Breast epithelium (tissue), 4 donors: ENCODE measurements around the gene TNFRSF18. TPM values are rescaled to one million over a fixed set of nuclear protein-coding genes. Genes with fewer than 3 reads are reported as not detected.
A peak's percentile ranks its signal among the peaks of the same experiment; 100 is the strongest.

Source experiments
- DNase-seq, 2 donors: peaks; one replicate each; pipeline ENCODE4 v3.0.0-alpha.2; 2019; ENCODE audit warnings: low spot score in 2 of 2
- H3K27ac ChIP-seq, 2 donors: fragments of 200-600 bp; sonication (generic) in 1 of 2; one replicate each; pipeline ENCODE4 v1.5.1; 2016 to 2019; ENCODE audit warnings: mild to moderate bottlenecking in 1 of 2
- H3K27me3 ChIP-seq, 2 donors: fragments of 200-600 bp; sonication (generic) in 1 of 2; one replicate each; pipeline versions ENCODE4 v1.5.1 to v1.6.0; 2017 to 2019; ENCODE audit warnings: control low read depth in 1 of 2, mild to moderate bottlenecking in 1 of 2
- H3K36me3 ChIP-seq: fragments of 200-600 bp; one replicate; pipeline ENCODE4 v1.5.1; 2019
- H3K4me1 ChIP-seq, 2 donors: fragments of 200-600 bp; sonication (generic); one replicate each; pipeline ENCODE4 v1.5.1; 2016 to 2019; ENCODE audit warnings: control low read depth in 1 of 2
- H3K4me3 ChIP-seq, 3 donors: fragments of 200-600 bp; sonication (generic); 1 replicate in 2 of 3; 2 replicates in 1 of 3; pipeline ENCODE4 v1.5.1; 2016 to 2019; ENCODE audit warnings: mild to moderate bottlenecking in 3 of 3, moderate library complexity in 2 of 3
- H3K9me3 ChIP-seq, 2 donors: fragments of 200-600 bp; sonication (generic) in 1 of 2; one replicate each; pipeline ENCODE4 v1.5.1; 2016 to 2019; ENCODE audit warnings: control low read depth in 1 of 2
- CTCF ChIP-seq, 3 donors: fragments of 450-650 bp; IDR thresholded peaks; one replicate each; pipeline ENCODE4 v1.5.1; 2016 to 2017; ENCODE audit warnings: antibody characterized with exemption in 3 of 3, mild to moderate bottlenecking in 3 of 3, moderate library complexity in 3 of 3
- POLR2A ChIP-seq: fragments of 450-650 bp; IDR thresholded peaks from one replicate; pipeline ENCODE4 v1.6.1; 2016; ENCODE audit warnings: antibody characterized with exemption, mild to moderate bottlenecking, moderate library complexity
- POLR2AphosphoS5 ChIP-seq, 3 donors: sonication (generic); formaldehyde crosslinking; IDR thresholded peaks; one replicate each; pipeline ENCODE4 v1.6.1; 2017; ENCODE audit warnings: antibody characterized with exemption in 3 of 3
- intact Hi-C: fragments of 100-400 bp; cut with DNase I; formaldehyde crosslinking; loops from one replicate; pipeline ENCODE4 v1.15.1; 2023; ENCODE audit warnings: low total_unique reads
- total RNA-seq, 3 donors: library from RNA; depleted of rRNA; stranded (reverse); fragments of >200 nt; gene quantifications; one replicate each; pipeline ENCODE4 v1.1.0, GENCODE V29; 2016

Gene TNFRSF18
- 1 to 10 TPM in 2 of 3 donors, not detected in 1; 1.9 to 5.9 TPM for total RNA-seq

- Histone ChIP-seq H3K4me3 (peak within 1 kb of the TSS; percentile 10 to 57 (median 34)), H3K4me1 (peaks cover 0 to 11% of the 10 kb centered on the region in 2 donors), H3K27ac (no peak within 1 kb of the TSS), H3K27me3 (no peaks in the 10 kb centered on the region), H3K36me3 (no peaks in the 10 kb centered on the region), H3K9me3 (no peaks in the 10 kb centered on the region)
- TF ChIP-seq POLR2A (no peak), POLR2AphosphoS5 (IDR thresholded peaks at IDR 0.05) (no peak), CTCF (IDR thresholded peaks at IDR 0.05) (no peak)
- DNase-seq = no peak
- intact Hi-C loops = no loop called here
Measured at GRCh38 chr1:1206376-1206965, at the start of gene TNFRSF18. TSS of gene TNFRSF18 (minus strand) at chr1:1206592. CDS start at chr1:1206571, 21 bp downstream.

GRCh38 chr1:1255611-1256010 is 49.2 kb upstream of the TNFRSF18 start:
- no peaks in the 10 kb centered on the region for H3K27me3 ChIP-seq
- TF ChIP-seq POLR2A (no peak), POLR2AphosphoS5 (IDR thresholded peaks at IDR 0.05) (no peak), CTCF (IDR thresholded peaks at IDR 0.05) (no peak)
- H3K9me3 ChIP-seq = no peaks in the 10 kb centered on the region
- no peaks in the 10 kb centered on the region for H3K4me1 ChIP-seq
- no peak for DNase-seq
- H3K4me3 ChIP-seq = no peak overlapping the region
- H3K27ac ChIP-seq = no peak overlapping the region
- intact Hi-C loops = loop anchor here (5.0 kb wide), 1 partner anchor 187 kb away; no protein-coding TSS in a partner anchor
- peaks cover 11% of the 10 kb centered on the region for H3K36me3 ChIP-seq

GRCh38 chr1:1255078-1255477 is 48.7 kb upstream of the TNFRSF18 start:
- no peaks in the 10 kb centered on the region for H3K4me1 ChIP-seq
- H3K27me3 ChIP-seq = no peaks in the 10 kb centered on the region
- no peaks in the 10 kb centered on the region for H3K9me3 ChIP-seq
- TF ChIP-seq POLR2A (no peak), POLR2AphosphoS5 (IDR thresholded peaks at IDR 0.05) (no peak), CTCF (IDR thresholded peaks at IDR 0.05) (no peak)
- H3K36me3 ChIP-seq = peaks cover 11% of the 10 kb centered on the region
- intact Hi-C loops = loop anchor here (5.0 kb wide), 1 partner anchor 187 kb away; no protein-coding TSS in a partner anchor
- no peak overlapping the region for H3K4me3 ChIP-seq
- DNase-seq = no peak
- H3K27ac ChIP-seq = no peak overlapping the region

- no peaks in the 10 kb centered on the region for H3K4me1 ChIP-seq
- H3K9me3 ChIP-seq = no peaks in the 10 kb centered on the region
- H3K4me3 ChIP-seq = no peak overlapping the region
- DNase-seq = no peak
- H3K27ac ChIP-seq = no peak overlapping the region
- TF ChIP-seq CTCF (IDR thresholded peaks at IDR 0.05) = no peak
- TF ChIP-seq POLR2AphosphoS5 (IDR thresholded peaks at IDR 0.05) = no peak
- no peak for TF ChIP-seq POLR2A
- H3K27me3 ChIP-seq = no peaks in the 10 kb centered on the region
- H3K36me3 ChIP-seq = peaks cover 11% of the 10 kb centered on the region
- intact Hi-C loops = no loop called here
Measured at GRCh38 chr1:1254667-1254998, 48.2 kb upstream of the TNFRSF18 start.

GRCh38 chr1:1253972-1254666 is 47.7 kb upstream of the TNFRSF18 start:
- DNase-seq = no peak
- Histone ChIP-seq H3K9me3 (no peaks in the 10 kb centered on the region), H3K4me1 (no peaks in the 10 kb centered on the region), H3K27me3 (no peaks in the 10 kb centered on the region), H3K36me3 (peaks cover 11% of the 10 kb centered on the region), H3K27ac (no peak overlapping the region), H3K4me3 (no peak overlapping the region)
- TF ChIP-seq POLR2AphosphoS5 (IDR thresholded peaks at IDR 0.05) = no peak
- no peak for TF ChIP-seq CTCF (IDR thresholded peaks at IDR 0.05)
- no peak for TF ChIP-seq POLR2A
- intact Hi-C loops = no loop called here
